HG03521 (cell line): ENCODE data around the gene ZC3H6.
"Not testable (repeated sequence)": the region's sequence is repeated elsewhere in the genome, so short reads cannot be mapped to it uniquely, and the experiment has no call there.

Source experiments
- ATAC-seq: cut with Tn5 transposase; IDR thresholded peaks from one replicate; pipeline ENCODE4 v1.9.1; 2021; ENCODE audit warnings: mild to moderate bottlenecking, moderate library complexity; ENCODE audit not compliant: unreplicated experiment

Gene ZC3H6

GRCh38 chr2:112318515-112318914, 43.1 kb downstream of the ZC3H6 start:
- no peak for ATAC-seq

GRCh38 chr2:112321375-112322320, 46.3 kb downstream of the ZC3H6 start:
- ATAC-seq = no peak

- no peak for ATAC-seq
Observed at GRCh38 chr2:112322919-112323318, 47.5 kb downstream of the ZC3H6 start.

GRCh38 chr2:112332123-112332696, 56.8 kb downstream of the ZC3H6 start:
- ATAC-seq = no peak

GRCh38 chr2:112335600-112335999, 60.2 kb downstream of the ZC3H6 start:
- no peak for ATAC-seq

GRCh38 chr2:112339986-112340385, 64.6 kb downstream of the ZC3H6 start:
- ATAC-seq = no peak

GRCh38 chr2:112340475-112341267, 65.3 kb downstream of the ZC3H6 start:
- ATAC-seq = no peak

- ATAC-seq = no peak
Observed at GRCh38 chr2:112342067-112342550, 66.7 kb downstream of the ZC3H6 start.

GRCh38 chr2:112343827-112344585, 68.6 kb downstream of the ZC3H6 start:
- no peak for ATAC-seq

- no peak for ATAC-seq
Observed at GRCh38 chr2:112345030-112346027, 69.9 kb downstream of the ZC3H6 start.

GRCh38 chr2:112352292-112352691, 76.9 kb downstream of the ZC3H6 start:
- not testable (repeated sequence) for ATAC-seq

GRCh38 chr2:112352809-112353603, 77.6 kb downstream of the ZC3H6 start:
- not testable (repeated sequence) for ATAC-seq

- ATAC-seq = not testable (repeated sequence)
Observed at GRCh38 chr2:112354335-112354734, 78.9 kb downstream of the ZC3H6 start.

GRCh38 chr2:112360055-112360454, 84.7 kb downstream of the ZC3H6 start:
- ATAC-seq = not testable (repeated sequence)
